ENCODE results near the gene LMNB1. TPM values are rescaled to one million over a fixed set of nuclear protein-coding genes. Genes with fewer than 3 reads are reported as not detected.

Gene LMNB1
- total and polyA plus RNA-seq, 2 of the 13 experiments (the other 11 are each of a cell fraction or from before 2014, with no cell fraction given), result 12.5 to 159 TPM

DNA sequence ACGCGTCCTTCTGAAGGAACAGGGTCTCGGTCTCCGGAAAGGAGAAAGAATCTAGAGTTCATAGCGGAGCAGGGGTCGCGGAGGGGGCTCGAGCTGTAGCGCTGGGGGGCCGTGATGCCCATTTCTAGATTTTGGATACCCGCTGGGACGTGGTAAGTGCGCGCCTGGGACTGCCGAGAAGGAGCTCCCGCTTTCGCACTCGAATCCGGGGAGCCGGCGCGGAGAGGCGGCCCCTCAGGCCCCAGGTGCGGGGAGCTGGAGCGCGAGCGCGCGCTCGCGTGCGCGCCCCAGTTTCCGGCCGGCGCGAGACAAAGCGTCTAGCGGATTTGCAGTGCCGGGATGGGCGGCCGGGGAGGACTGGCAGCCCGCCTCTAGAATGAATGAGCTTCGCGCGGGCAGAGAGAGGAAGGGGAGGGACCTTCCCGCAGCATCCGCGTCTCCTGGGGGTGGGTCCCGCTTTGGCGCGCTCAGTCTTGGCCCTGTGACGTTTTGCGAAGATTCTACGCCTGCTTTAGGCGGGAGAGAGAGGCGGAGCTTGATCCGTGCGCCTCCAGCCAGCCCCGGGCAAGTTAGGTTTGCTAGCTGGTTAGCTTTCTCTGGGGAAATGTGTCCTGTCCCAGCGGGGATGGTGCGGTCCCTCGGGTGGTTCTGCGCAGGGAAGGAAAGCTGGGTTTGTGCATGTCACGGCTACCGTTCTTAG lies 1.2 kb downstream of the LMNB1 start (continued):
- TF ChIP-seq ERF (CRISPR knock-in tag; IDR thresholded peaks at IDR 0.05), result no peak
- TF ChIP-seq EEA1 (CRISPR knock-in tag; IDR thresholded peaks at IDR 0.05; ENCODE audit: borderline replicate concordance), result no peak
- TF ChIP-seq ZNF563 (CRISPR knock-in tag; IDR thresholded peaks at IDR 0.05), result no peak
- TF ChIP-seq, protein P1, sequence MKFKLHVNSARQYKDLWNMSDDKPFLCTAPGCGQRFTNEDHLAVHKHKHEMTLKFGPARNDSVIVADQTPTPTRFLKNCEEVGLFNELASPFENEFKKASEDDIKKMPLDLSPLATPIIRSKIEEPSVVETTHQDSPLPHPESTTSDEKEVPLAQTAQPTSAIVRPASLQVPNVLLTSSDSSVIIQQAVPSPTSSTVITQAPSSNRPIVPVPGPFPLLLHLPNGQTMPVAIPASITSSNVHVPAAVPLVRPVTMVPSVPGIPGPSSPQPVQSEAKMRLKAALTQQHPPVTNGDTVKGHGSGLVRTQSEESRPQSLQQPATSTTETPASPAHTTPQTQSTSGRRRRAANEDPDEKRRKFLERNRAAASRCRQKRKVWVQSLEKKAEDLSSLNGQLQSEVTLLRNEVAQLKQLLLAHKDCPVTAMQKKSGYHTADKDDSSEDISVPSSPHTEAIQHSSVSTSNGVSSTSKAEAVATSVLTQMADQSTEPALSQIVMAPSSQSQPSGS (CRISPR knock-in tag; IDR thresholded peaks at IDR 0.05), result no peak
- no peak for TF ChIP-seq ZNF839 (CRISPR knock-in tag; IDR thresholded peaks at IDR 0.05; ENCODE audit: borderline replicate concordance)
- TF ChIP-seq PTBP1 (IDR thresholded peaks at IDR 0.05; ENCODE audit: low read depth, low read length, poor library complexity, severe bottlenecking), result no peak
- TF ChIP-seq, protein P2, sequence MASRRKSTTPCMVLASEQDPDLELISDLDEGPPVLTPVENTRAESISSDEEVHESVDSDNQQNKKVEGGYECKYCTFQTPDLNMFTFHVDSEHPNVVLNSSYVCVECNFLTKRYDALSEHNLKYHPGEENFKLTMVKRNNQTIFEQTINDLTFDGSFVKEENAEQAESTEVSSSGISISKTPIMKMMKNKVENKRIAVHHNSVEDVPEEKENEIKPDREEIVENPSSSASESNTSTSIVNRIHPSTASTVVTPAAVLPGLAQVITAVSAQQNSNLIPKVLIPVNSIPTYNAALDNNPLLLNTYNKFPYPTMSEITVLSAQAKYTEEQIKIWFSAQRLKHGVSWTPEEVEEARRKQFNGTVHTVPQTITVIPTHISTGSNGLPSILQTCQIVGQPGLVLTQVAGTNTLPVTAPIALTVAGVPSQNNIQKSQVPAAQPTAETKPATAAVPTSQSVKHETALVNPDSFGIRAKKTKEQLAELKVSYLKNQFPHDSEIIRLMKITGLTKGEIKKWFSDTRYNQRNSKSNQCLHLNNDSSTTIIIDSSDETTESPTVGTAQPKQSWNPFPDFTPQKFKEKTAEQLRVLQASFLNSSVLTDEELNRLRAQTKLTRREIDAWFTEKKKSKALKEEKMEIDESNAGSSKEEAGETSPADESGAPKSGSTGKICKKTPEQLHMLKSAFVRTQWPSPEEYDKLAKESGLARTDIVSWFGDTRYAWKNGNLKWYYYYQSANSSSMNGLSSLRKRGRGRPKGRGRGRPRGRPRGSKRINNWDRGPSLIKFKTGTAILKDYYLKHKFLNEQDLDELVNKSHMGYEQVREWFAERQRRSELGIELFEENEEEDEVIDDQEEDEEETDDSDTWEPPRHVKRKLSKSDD (CRISPR knock-in tag; IDR thresholded peaks at IDR 0.05; ENCODE audit: low read depth), result 0 out of 2 replicates have a peak, but pooled peaks have one; percentile 17
- peak; percentile 56 for TF ChIP-seq ETV5 (CRISPR knock-in tag; IDR thresholded peaks at IDR 0.05; ENCODE audit: borderline replicate concordance)
- no peak for TF ChIP-seq ZNF841 (CRISPR knock-in tag; IDR thresholded peaks at IDR 0.05; ENCODE audit: borderline replicate concordance)
- no peak for TF ChIP-seq KDM4B (CRISPR knock-in tag; IDR thresholded peaks at IDR 0.05)
- no peak for TF ChIP-seq U2AF1 (optimal IDR thresholded peaks at IDR 0.05; ENCODE audit: low read depth, low read length)
- no peak for TF ChIP-seq ZBTB8A (CRISPR knock-in tag; IDR thresholded peaks at IDR 0.05; ENCODE audit: borderline replicate concordance, low read depth)
- no peak for TF ChIP-seq NFIC (IDR thresholded peaks at IDR 0.05; ENCODE audit: low read length)
- TF ChIP-seq ZNF431 (CRISPR knock-in tag; IDR thresholded peaks at IDR 0.05; ENCODE audit: borderline replicate concordance, low read depth), result no peak
- TF ChIP-seq, protein P3, sequence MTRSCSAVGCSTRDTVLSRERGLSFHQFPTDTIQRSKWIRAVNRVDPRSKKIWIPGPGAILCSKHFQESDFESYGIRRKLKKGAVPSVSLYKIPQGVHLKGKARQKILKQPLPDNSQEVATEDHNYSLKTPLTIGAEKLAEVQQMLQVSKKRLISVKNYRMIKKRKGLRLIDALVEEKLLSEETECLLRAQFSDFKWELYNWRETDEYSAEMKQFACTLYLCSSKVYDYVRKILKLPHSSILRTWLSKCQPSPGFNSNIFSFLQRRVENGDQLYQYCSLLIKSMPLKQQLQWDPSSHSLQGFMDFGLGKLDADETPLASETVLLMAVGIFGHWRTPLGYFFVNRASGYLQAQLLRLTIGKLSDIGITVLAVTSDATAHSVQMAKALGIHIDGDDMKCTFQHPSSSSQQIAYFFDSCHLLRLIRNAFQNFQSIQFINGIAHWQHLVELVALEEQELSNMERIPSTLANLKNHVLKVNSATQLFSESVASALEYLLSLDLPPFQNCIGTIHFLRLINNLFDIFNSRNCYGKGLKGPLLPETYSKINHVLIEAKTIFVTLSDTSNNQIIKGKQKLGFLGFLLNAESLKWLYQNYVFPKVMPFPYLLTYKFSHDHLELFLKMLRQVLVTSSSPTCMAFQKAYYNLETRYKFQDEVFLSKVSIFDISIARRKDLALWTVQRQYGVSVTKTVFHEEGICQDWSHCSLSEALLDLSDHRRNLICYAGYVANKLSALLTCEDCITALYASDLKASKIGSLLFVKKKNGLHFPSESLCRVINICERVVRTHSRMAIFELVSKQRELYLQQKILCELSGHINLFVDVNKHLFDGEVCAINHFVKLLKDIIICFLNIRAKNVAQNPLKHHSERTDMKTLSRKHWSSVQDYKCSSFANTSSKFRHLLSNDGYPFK (CRISPR knock-in tag; IDR thresholded peaks at IDR 0.05; ENCODE audit: borderline replicate concordance), result no peak; the same call in 1 of the 2 replicates
- TF ChIP-seq, protein P4, sequence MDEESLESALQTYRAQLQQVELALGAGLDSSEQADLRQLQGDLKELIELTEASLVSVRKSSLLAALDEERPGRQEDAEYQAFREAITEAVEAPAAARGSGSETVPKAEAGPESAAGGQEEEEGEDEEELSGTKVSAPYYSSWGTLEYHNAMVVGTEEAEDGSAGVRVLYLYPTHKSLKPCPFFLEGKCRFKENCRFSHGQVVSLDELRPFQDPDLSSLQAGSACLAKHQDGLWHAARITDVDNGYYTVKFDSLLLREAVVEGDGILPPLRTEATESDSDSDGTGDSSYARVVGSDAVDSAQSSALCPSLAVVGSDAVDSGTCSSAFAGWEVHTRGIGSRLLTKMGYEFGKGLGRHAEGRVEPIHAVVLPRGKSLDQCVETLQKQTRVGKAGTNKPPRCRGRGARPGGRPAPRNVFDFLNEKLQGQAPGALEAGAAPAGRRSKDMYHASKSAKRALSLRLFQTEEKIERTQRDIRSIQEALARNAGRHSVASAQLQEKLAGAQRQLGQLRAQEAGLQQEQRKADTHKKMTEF (CRISPR knock-in tag; IDR thresholded peaks at IDR 0.05), result peak; percentile 54; the same call in 1 of the 2 replicates
- TF ChIP-seq EP300 (IDR thresholded peaks at IDR 0.05; ENCODE audit: low read depth in 2 of 2, low read length in 2 of 2), result no peak
- no peak for TF ChIP-seq EP300 (CRISPR knock-in tag; IDR thresholded peaks at IDR 0.05; ENCODE audit: borderline replicate concordance)
- TF ChIP-seq, protein P5, sequence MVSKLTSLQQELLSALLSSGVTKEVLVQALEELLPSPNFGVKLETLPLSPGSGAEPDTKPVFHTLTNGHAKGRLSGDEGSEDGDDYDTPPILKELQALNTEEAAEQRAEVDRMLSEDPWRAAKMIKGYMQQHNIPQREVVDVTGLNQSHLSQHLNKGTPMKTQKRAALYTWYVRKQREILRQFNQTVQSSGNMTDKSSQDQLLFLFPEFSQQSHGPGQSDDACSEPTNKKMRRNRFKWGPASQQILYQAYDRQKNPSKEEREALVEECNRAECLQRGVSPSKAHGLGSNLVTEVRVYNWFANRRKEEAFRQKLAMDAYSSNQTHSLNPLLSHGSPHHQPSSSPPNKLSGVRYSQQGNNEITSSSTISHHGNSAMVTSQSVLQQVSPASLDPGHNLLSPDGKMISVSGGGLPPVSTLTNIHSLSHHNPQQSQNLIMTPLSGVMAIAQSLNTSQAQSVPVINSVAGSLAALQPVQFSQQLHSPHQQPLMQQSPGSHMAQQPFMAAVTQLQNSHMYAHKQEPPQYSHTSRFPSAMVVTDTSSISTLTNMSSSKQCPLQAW (CRISPR knock-in tag; IDR thresholded peaks at IDR 0.05), result 0 out of 2 replicates have a peak, but pooled peaks have one; percentile 7
